Esophagus (tissue), 2 donors: ENCODE results near the gene MYO15A. TPM values are rescaled to one million over a fixed set of nuclear protein-coding genes. Genes with fewer than 3 reads are reported as not detected.

ENCODE experiments used
- H3K27ac ChIP-seq, 2 donors: one replicate each; pipeline ENCODE4 v1.5.1; 2013; ENCODE audit warnings: low read depth in 2 of 2, mild to moderate bottlenecking in 2 of 2, inconsistent platforms in 1 of 2, low read length in 1 of 2, moderate library complexity in 1 of 2
- H3K27me3 ChIP-seq, 2 donors: one replicate each; pipeline ENCODE4 v1.6.1; 2013; ENCODE audit warnings: low read length in 2 of 2, control low read depth in 1 of 2, mild to moderate bottlenecking in 1 of 2; ENCODE audit not compliant: insufficient read depth in 2 of 2, control insufficient read depth in 1 of 2
- H3K36me3 ChIP-seq, 2 donors: one replicate each; pipeline ENCODE4 v1.6.1; 2013; ENCODE audit warnings: low read length in 1 of 2; ENCODE audit not compliant: control insufficient read depth in 2 of 2, insufficient read depth in 2 of 2
- H3K4me1 ChIP-seq, 2 donors: one replicate each; pipeline ENCODE4 v1.6.1; 2013; ENCODE audit warnings: low read length in 1 of 2; ENCODE audit not compliant: control insufficient read depth in 2 of 2, insufficient read depth in 2 of 2
- H3K4me3 ChIP-seq, 2 donors: one replicate each; pipeline ENCODE4 v1.5.1; 2013; ENCODE audit warnings: low read length in 2 of 2, mild to moderate bottlenecking in 2 of 2, low read depth in 1 of 2, moderate library complexity in 1 of 2
- H3K9me3 ChIP-seq, 2 donors: one replicate each; pipeline ENCODE4 v1.6.1; 2013; ENCODE audit warnings: mild to moderate bottlenecking in 2 of 2, low read depth in 1 of 2, low read length in 1 of 2, moderate library complexity in 1 of 2; ENCODE audit not compliant: control insufficient read depth in 2 of 2, insufficient read depth in 1 of 2
- WGBS, 2 donors: extraction: QIAGEN DNeasy Blood & Tissue Kit; methylation state at CpG; one replicate each; pipeline ENCODE4 v1.1.7; 2013; 5-methylcytosine and 5-hydroxymethylcytosine counted together
- polyA plus RNA-seq, 2 donors: library from polyadenylated mRNA; stranded (reverse); fragments of 200-250 nt; gene quantifications; one replicate each; pipeline ENCODE4 v1.2.3, GENCODE V29; 2013
- donor health status: healthy with polysubstance abuse.
- donor health status: Bipolar disorder and iron deficiency.

Gene MYO15A
- polyA plus RNA-seq, 2 donors = 0.51 to 0.68 TPM

- no peak overlapping the region for H3K27ac ChIP-seq
- no peaks in the 10 kb centered on the region for H3K36me3 ChIP-seq
- 75 to 79% methylated on average over 30 to 31 of the region's 31 CpGs for WGBS, 2 donors
- no peaks in the 10 kb centered on the region for H3K27me3 ChIP-seq
- H3K9me3 ChIP-seq = no peaks in the 10 kb centered on the region
- H3K4me1 ChIP-seq = no peaks in the 10 kb centered on the region
- H3K4me3 ChIP-seq = no peak overlapping the region
These were observed 14.6 kb downstream of the MYO15A start for GRCh38 chr17:18122990-18123753.

DNA sequence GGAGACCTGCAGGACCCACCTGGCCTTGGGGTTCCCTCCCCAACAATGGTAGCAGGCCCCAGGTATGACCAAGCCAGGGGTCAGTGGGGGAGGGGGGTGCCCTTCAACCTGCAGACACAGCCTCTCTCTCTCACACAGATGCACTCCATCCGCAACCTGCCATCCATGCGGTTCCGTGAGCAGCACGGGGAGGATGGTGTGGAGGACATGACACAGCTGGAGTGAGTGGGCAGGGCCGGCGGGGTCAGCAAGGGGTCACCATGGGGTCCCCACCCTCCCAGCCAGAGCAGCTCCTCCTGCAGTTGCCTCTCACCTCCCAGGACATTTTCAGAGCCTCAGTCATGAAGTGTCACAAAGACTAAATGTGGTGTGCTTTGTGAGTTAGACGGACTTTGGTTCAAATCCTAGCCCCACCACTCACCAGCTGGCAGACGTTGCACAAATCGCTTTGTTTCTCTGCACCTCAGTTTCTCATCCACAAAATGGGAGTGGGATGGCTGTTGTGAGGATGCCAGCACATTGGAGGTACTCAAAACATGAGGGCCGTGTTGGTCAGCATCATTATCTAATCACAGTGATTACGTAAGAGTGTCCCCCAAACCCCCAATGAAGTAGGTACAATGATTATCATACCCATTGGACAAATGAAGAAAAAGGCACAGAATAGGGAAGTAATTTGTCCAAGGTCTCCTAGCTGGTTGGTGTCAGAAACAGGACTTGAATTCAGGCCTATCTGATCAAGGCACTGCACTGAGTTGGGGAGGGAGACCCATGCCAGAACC lies 16.0 kb downstream of the MYO15A start:
- Histone ChIP-seq H3K4me1 (no peaks in the 10 kb centered on the region), H3K27me3 (no peaks in the 10 kb centered on the region), H3K36me3 (no peaks in the 10 kb centered on the region), H3K27ac (no peak overlapping the region), H3K9me3 (no peaks in the 10 kb centered on the region), H3K4me3 (no peak overlapping the region)
- WGBS, 2 donors = 76 to 77% methylated on average over 11 of the region's 11 CpGs

DNA sequence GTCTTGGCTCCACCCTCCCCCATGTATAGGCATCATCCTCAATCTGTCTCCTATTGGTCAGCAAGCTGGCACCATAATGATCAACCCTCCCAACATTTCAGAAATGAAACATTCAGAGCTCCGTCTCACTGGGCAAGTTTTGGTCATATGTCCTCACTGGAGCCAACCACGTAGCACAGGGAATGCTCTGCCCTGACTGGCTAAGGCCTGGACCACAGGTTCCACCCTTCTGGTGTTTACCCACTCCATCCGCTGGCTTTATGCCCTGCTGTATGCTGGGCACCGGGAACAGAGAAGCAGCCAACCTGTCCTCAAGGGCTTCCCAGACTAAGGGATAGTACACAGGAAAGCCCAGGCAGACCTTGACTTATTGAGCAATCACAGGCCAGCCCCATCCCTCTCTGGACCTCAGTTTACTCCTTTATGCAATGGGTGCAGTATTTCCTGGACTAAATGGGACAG lies 20.5 kb downstream of the MYO15A start:
- Histone ChIP-seq H3K9me3 (no peaks in the 10 kb centered on the region), H3K4me3 (no peak overlapping the region), H3K27me3 (no peaks in the 10 kb centered on the region), H3K36me3 (no peaks in the 10 kb centered on the region), H3K4me1 (no peaks in the 10 kb centered on the region), H3K27ac (no peak overlapping the region)
- 46 to 58% methylated on average over 4 of the region's 4 CpGs for WGBS, 2 donors

DNA sequence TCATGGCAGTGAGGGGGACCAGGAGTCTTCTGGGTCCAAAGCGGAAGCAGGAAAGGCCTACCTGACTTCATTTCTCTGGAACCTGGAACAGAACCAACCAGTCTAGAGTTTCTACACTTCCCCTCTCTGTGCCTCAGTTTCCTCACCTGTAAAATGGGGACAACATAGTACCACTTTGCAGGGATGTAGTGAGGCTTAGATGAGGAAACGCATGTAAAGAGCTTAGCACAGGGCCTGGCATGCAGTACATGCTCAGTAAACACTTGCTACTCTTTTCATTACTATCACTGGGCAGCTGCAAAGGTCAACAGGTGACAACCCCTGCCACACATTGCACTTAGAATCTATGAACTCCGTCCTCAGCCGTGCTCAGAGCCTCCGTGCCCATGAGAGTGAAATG lies 24.2 kb downstream of the MYO15A start:
- Histone ChIP-seq H3K4me1 (no peaks in the 10 kb centered on the region), H3K36me3 (no peaks in the 10 kb centered on the region)
- 89 to 96% methylated on average over 5 of the region's 5 CpGs for WGBS, 2 donors

DNA sequence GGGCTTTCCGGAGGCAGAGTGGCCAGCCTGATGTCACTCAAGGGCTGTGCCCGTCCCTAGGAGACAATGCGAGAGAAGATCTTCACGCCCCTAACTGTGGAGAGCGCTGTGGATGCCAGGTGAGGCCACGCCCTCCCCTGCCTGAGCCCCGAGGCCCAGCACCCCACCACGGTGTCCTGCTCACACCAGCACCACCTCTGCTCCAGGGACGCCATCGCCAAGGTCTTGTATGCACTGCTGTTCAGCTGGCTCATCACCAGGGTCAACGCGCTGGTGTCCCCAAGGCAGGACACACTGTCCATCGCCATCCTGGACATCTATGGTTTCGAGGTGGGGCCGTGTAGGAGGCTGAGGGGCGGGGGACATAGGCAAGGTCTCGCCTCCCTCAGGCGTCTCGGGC lies 27.8 kb downstream of the MYO15A start:
- Histone ChIP-seq H3K27ac (no peak overlapping the region), H3K4me3 (no peak overlapping the region), H3K27me3 (no peaks in the 10 kb centered on the region), H3K36me3 (no peaks in the 10 kb centered on the region), H3K9me3 (no peaks in the 10 kb centered on the region), H3K4me1 (no peaks in the 10 kb centered on the region)
- WGBS, 2 donors = 70 to 77% methylated on average over 19 of the region's 19 CpGs

More for the DNA sequence above, 24.2 kb downstream of the MYO15A start:
- Histone ChIP-seq H3K4me3 (no peak overlapping the region), H3K27me3 (no peaks in the 10 kb centered on the region), H3K27ac (no peak overlapping the region), H3K9me3 (no peaks in the 10 kb centered on the region)

- H3K27me3 ChIP-seq = no peaks in the 10 kb centered on the region
- H3K36me3 ChIP-seq = no peaks in the 10 kb centered on the region
- no peaks in the 10 kb centered on the region for H3K9me3 ChIP-seq
- no peaks in the 10 kb centered on the region for H3K4me1 ChIP-seq
- no peak overlapping the region for H3K27ac ChIP-seq
- H3K4me3 ChIP-seq = no peak overlapping the region
- 75 to 86% methylated on average over 8 of the region's 8 CpGs for WGBS, 2 donors
These were observed 29.7 kb downstream of the MYO15A start for GRCh38 chr17:18138065-18138749.

- WGBS, 2 donors = 85 to 95% methylated on average over 2 of the region's 2 CpGs
- Histone ChIP-seq H3K4me1 (no peaks in the 10 kb centered on the region), H3K36me3 (no peaks in the 10 kb centered on the region), H3K9me3 (no peaks in the 10 kb centered on the region), H3K4me3 (no peak overlapping the region), H3K27me3 (no peaks in the 10 kb centered on the region), H3K27ac (no peak overlapping the region)
These were observed 30.5 kb downstream of the MYO15A start for GRCh38 chr17:18139092-18139491.

DNA sequence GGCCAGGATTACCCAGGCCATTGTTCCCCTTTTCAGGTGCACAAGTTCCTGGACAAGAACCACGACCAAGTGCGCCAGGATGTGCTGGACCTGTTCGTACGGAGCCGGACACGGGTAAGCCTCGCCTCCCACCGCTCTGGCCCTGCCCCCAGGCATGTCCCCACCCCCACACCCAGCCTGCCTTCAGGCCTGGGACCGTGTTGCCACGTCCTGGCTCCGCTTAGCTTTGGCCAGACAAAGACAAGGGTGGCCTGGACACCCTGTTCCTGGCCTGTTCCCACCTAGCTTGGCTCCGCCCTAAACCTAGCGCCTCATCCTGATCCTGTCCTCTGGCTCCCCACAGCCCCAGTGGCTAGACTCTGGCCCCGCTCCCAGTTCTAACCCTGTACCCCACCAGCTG lies 30.9 kb downstream of the MYO15A start:
- H3K27ac ChIP-seq = no peak overlapping the region
- no peaks in the 10 kb centered on the region for H3K36me3 ChIP-seq
- no peak overlapping the region for H3K4me3 ChIP-seq
- no peaks in the 10 kb centered on the region for H3K27me3 ChIP-seq
- no peaks in the 10 kb centered on the region for H3K9me3 ChIP-seq
- H3K4me1 ChIP-seq = no peaks in the 10 kb centered on the region
- 74 to 75% methylated on average over 13 to 14 of the region's 14 CpGs for WGBS, 2 donors

DNA sequence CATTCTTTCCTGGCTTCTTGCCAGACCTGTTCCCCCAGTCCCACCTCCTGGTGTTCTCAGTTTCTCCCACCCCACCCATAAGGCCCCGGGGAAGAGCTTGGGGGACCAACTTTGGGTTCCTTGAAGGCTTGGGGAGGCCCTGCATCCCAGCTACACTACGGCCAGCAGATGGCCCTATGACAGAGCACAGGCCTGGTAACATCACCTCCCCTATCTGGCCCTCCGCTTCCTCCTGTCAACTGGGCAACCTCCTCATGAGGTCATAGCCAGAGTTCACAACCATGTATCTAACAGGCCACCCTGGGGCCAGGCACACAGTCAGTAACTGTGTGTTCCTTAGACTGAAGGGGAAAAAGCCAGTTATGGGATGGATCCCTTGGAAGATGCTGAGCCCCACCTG lies 31.4 kb downstream of the MYO15A start:
- Histone ChIP-seq H3K9me3 (no peaks in the 10 kb centered on the region), H3K27me3 (no peaks in the 10 kb centered on the region), H3K4me3 (no peak overlapping the region), H3K4me1 (no peaks in the 10 kb centered on the region), H3K27ac (no peak overlapping the region), H3K36me3 (no peaks in the 10 kb centered on the region)
- WGBS, 2 donors = 63 to 76% methylated on average over 3 of the region's 3 CpGs
